Endothelial cell of umbilical vein (primary cell): ENCODE results near the gene SPAG6. TPM values are rescaled to one million over a fixed set of nuclear protein-coding genes. Genes with fewer than 3 reads are reported as not detected.

ENCODE experiments used
- BruUV-seq: library from RNA; stranded (reverse); fragments of 400-500 nt; replicated peaks from 2 replicates; lab custom pipeline; 2021; lab: Mats Ljungman, UMichigan
- CTCF ChIA-PET: fragments of 300-600, 350-600 bp; sonication (Branson Sonifier 250); formaldehyde crosslinking; loops from one replicate; lab custom pipeline; 2021; ENCODE audit warnings: antibody characterized with exemption, inconsistent platforms; lab: Charles Lee
- POLR2A ChIA-PET: fragments of 300-600, 350-600 bp; sonication (Branson Sonifier 250); formaldehyde crosslinking; loops from one replicate; lab custom pipeline; 2021; ENCODE audit warnings: antibody characterized with exemption, inconsistent platforms; lab: Charles Lee
- DNase-seq: peaks from one replicate; pipeline ENCODE4 v3.0.0-alpha.2; 2011; ENCODE audit warnings: low read depth, low spot score
- FAIRE-seq: peaks from 2 replicates; lab custom pipeline; 2011; peaks lifted over from hg19 to GRCh38; lab: Jason Lieb, UNC
- H2AFZ ChIP-seq: 2 replicates; pipeline ENCODE4 v1.6.0; 2012; ENCODE audit warnings: low read depth, low read length, control low read depth, inconsistent platforms
- H3K27ac ChIP-seq: 2 replicates; pipeline ENCODE4 v1.5.1; 2011; ENCODE audit warnings: low read depth, mild to moderate bottlenecking, control low read depth, low read length, moderate library complexity; ENCODE audit not compliant: insufficient read depth
- H3K27me3 ChIP-seq, 2 experiments: 2 replicates each; pipeline versions ENCODE4 v1.6.0 to v1.6.1; 2011; ENCODE audit warnings: low read length in 2 of 2, mixed read lengths in 1 of 2; ENCODE audit not compliant: control insufficient read depth in 2 of 2, insufficient read depth in 2 of 2
- H3K36me3 ChIP-seq, 2 experiments: 2 replicates in 1 of 2; 3 replicates in 1 of 2; pipeline ENCODE4 v1.5.1; 2011; ENCODE audit warnings: low read length in 2 of 2, mild to moderate bottlenecking in 1 of 2, moderate library complexity in 1 of 2; ENCODE audit not compliant: control insufficient read depth in 2 of 2, insufficient read depth in 2 of 2; ENCODE audit errors: extremely low read depth in 1 of 2
- H3K4me1 ChIP-seq: 3 replicates; pipeline ENCODE4 v1.5.1; 2011; ENCODE audit warnings: mild to moderate bottlenecking, low read length; ENCODE audit not compliant: control insufficient read depth, insufficient read depth; ENCODE audit errors: extremely low read depth
- H3K4me2 ChIP-seq: 2 replicates; pipeline ENCODE4 v1.6.1; 2011; ENCODE audit warnings: low read length, control low read depth, mixed read lengths; ENCODE audit not compliant: insufficient read depth
- H3K4me3 ChIP-seq, 3 experiments: fragments of 200-600 bp in 1 of 3; sonication (generic), shearing (Covaris generic) in 1 of 3; replicated peaks in 1 of 3; 2 replicates each; pipeline ENCODE4 v1.5.1; 2011 to 2016; ENCODE audit warnings: control low read depth in 3 of 3, low read length in 3 of 3, mild to moderate bottlenecking in 2 of 3, inconsistent platforms in 1 of 3, low read depth in 1 of 3, moderate library complexity in 1 of 3; ENCODE audit not compliant: insufficient read depth in 1 of 3
- H3K79me2 ChIP-seq: 2 replicates; pipeline ENCODE4 v1.6.0; 2012; ENCODE audit warnings: low read length, inconsistent platforms; ENCODE audit not compliant: control insufficient read depth, insufficient read depth
- H3K9ac ChIP-seq: replicated peaks from 2 replicates; pipeline ENCODE3; 2011; ENCODE audit warnings: low read length, control low read depth; ENCODE audit not compliant: insufficient read depth; ENCODE audit errors: extremely low read depth
- H3K9me1 ChIP-seq: replicated peaks from 3 replicates; pipeline ENCODE4 v1.6.0; 2011; ENCODE audit warnings: mild to moderate bottlenecking, low read length; ENCODE audit not compliant: control insufficient read depth, insufficient read depth; ENCODE audit errors: extremely low read depth
- H3K9me3 ChIP-seq: replicated peaks from 2 replicates; pipeline ENCODE4 v1.5.1; 2012; ENCODE audit warnings: low read length, inconsistent platforms; ENCODE audit not compliant: control insufficient read depth, insufficient read depth
- H4K20me1 ChIP-seq: replicated peaks from 2 replicates; pipeline ENCODE3; 2011; ENCODE audit warnings: mild to moderate bottlenecking, low read length; ENCODE audit not compliant: control insufficient read depth, insufficient read depth; ENCODE audit errors: extremely low read depth
- EZH2 ChIP-seq: IDR thresholded peaks from 2 replicates; pipeline ENCODE4 v1.6.1; 2012; ENCODE audit warnings: borderline replicate concordance, low read depth, mild to moderate bottlenecking, moderate library complexity, low read length, inconsistent platforms; ENCODE audit not compliant: severe bottlenecking
- MYC ChIP-seq: IDR thresholded peaks from one replicate; pipeline ENCODE4 v1.6.1; 2011; ENCODE audit warnings: mild to moderate bottlenecking, low read depth, low read length
- POLR2AphosphoS5 ChIP-seq: IDR thresholded peaks from 2 replicates; pipeline ENCODE4 v1.6.1; 2012; ENCODE audit warnings: low read depth, mild to moderate bottlenecking, control low read depth, low read length, moderate library complexity; ENCODE audit not compliant: insufficient read depth
- dilution Hi-C: fragments of 300-500 bp; cut with MboI; formaldehyde crosslinking; loops from one replicate; pipeline ENCODE4 v1.15.0; 2019; ENCODE audit warnings: low sequenced_read_pairs; ENCODE audit not compliant: extremely low pct_ligation_motif_present
- intact Hi-C: fragments of 100-400 bp; cut with micrococcal nuclease; formaldehyde crosslinking; loops from one replicate; pipeline ENCODE4 v1.10.0; 2022
- polyA plus RNA-seq, 4 experiments: library from polyadenylated mRNA; depleted of rRNA in 3 of 4; stranded (reverse) in 3 of 4; unstranded in 1 of 4; fragments of >200 nt; gene quantifications; 2 replicates each; pipeline versions ENCODE4 v1.2.1 to v1.2.3, GENCODE V29; 2011 to 2012; ENCODE audit warnings: missing spikeins in 1 of 4
- total RNA-seq: library from RNA; stranded (reverse); gene quantifications from 2 replicates; pipeline ENCODE4 v1.2.3, GENCODE V29; 2021

SPAG6 gene
- total and polyA plus RNA-seq, 2 donors (not counting 3 experiments of a cell fraction or from before 2014, with no cell fraction given): not detected

DNA sequence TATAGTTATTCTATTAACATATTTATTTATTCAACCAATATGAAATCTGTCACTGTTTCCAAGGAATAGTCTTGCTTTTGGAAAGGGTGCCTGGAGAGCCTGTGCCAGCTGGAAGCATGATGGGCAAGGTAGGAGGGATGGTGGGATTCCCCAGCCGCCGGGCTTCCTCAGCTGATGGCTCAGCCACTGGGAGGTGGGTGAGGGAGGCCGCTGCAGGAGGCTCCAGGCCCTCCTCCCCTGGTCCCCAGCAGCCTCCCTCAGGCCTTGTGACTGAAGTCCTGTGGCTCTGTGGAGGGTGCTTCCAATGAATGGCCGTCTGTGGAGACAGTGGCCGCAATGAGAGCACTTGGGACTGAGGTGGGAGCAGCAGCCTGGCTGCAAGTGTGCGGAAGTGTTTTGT lies 27.0 kb downstream of the SPAG6 start:
- TF ChIP-seq MYC (no peak), EZH2 (no peak)
- H3K27me3 ChIP-seq: no peaks in the 10 kb centered on the region
- CTCF ChIA-PET: interaction anchor here (1.3 kb wide), 1 partner anchor 9 kb away, joined by 4 read pairs; no protein-coding TSS in a partner anchor
- H3K79me2 ChIP-seq: no peaks in the 10 kb centered on the region
- H3K9me3 ChIP-seq: no peaks in the 10 kb centered on the region
- peaks cover 30% of the 10 kb centered on the region for H3K4me1 ChIP-seq
- intact Hi-C loops (no loop called here), dilution Hi-C loops (no loop called here)
- FAIRE-seq (no peak), DNase-seq (no peak)
- BruUV-seq: no TSS peak
- H3K36me3 ChIP-seq: no peaks in the 10 kb centered on the region
- H4K20me1 ChIP-seq: no peaks in the 10 kb centered on the region
- H3K9ac ChIP-seq: no peak overlapping the region
- no peaks in the 10 kb centered on the region for H3K9me1 ChIP-seq
- POLR2A ChIA-PET: interaction anchor here (0.8 kb wide), 1 partner anchor 127 kb away, joined by 5 read pairs; no protein-coding TSS in a partner anchor
- H2AFZ ChIP-seq: no peak overlapping the region
- H3K27ac ChIP-seq: no peak overlapping the region
- H3K4me2 ChIP-seq: no peak overlapping the region
- H3K4me3 ChIP-seq: no peak overlapping the region

GRCh38 chr10:22372917-22373316 lies 27.6 kb downstream of the SPAG6 start:
- FAIRE-seq: no peak
- no peaks in the 10 kb centered on the region for H3K27me3 ChIP-seq
- intact Hi-C loops: no loop called here
- no peak overlapping the region for H3K27ac ChIP-seq
- H3K9me1 ChIP-seq: no peaks in the 10 kb centered on the region
- no peaks in the 10 kb centered on the region for H3K36me3 ChIP-seq
- TF ChIP-seq MYC (no peak), POLR2AphosphoS5 (no peak)
- CTCF ChIA-PET: interaction anchor here (1.3 to 1.7 kb wide), 2 partner anchors 9 to 11 kb away, joined by 4 read pairs; no protein-coding TSS in a partner anchor
- no peak overlapping the region for H2AFZ ChIP-seq
- no peaks in the 10 kb centered on the region for H3K79me2 ChIP-seq
- no peak overlapping the region for H3K9ac ChIP-seq
- no TSS peak for BruUV-seq
- dilution Hi-C loops: no loop called here
- no peak overlapping the region for H3K4me2 ChIP-seq
- no peaks in the 10 kb centered on the region for H3K9me3 ChIP-seq
- POLR2A ChIA-PET: no interaction called here
- no peak for DNase-seq
- H3K4me1 ChIP-seq: peaks cover 30% of the 10 kb centered on the region
- no peak overlapping the region for H3K4me3 ChIP-seq
- H4K20me1 ChIP-seq: no peaks in the 10 kb centered on the region
